Lower leg skin (tissue), 4 donors: ENCODE measurements around the gene SLC43A3. TPM values are rescaled to one million over a fixed set of nuclear protein-coding genes. Genes with fewer than 3 reads are reported as not detected.

ENCODE experiments used
- DNase-seq, 2 donors: peaks; one replicate each; pipeline ENCODE4 v3.0.0-alpha.2; 2019; ENCODE audit warnings: low spot score in 2 of 2
- H3K4me3 ChIP-seq: fragments of 200-600 bp; sonication (generic); 2 replicates; pipeline ENCODE4 v1.5.1; 2017; ENCODE audit warnings: mild to moderate bottlenecking, low read depth; ENCODE audit not compliant: poor library complexity, severe bottlenecking
- CTCF ChIP-seq, 3 donors: fragments of 450-650 bp; IDR thresholded peaks; one replicate each; pipeline ENCODE4 v1.5.1; 2016; ENCODE audit warnings: antibody characterized with exemption in 3 of 3, mild to moderate bottlenecking in 3 of 3, moderate library complexity in 2 of 3
- POLR2A ChIP-seq, 2 donors: fragments of 450-650 bp; IDR thresholded peaks; one replicate each; pipeline ENCODE4 v1.6.1; 2016 to 2017; ENCODE audit warnings: antibody characterized with exemption in 2 of 2, mild to moderate bottlenecking in 1 of 2, moderate library complexity in 1 of 2
- WGBS, 2 donors: methylation state at CpG; one replicate each; pipeline ENCODE4 v1.1.5; 2018; 5-methylcytosine and 5-hydroxymethylcytosine counted together
- intact Hi-C: fragments of 100-400 bp; cut with DNase I; formaldehyde crosslinking; loops from one replicate; pipeline ENCODE4 v1.15.0; 2023; ENCODE audit warnings: low total_unique reads
- total RNA-seq, 4 donors: library from RNA; depleted of rRNA; stranded (reverse); fragments of >200 nt; gene quantifications; one replicate each; pipeline ENCODE4 v1.1.0, GENCODE V29; 2016

The SLC43A3 gene
- total RNA-seq, 4 donors from 2014 or later = 12.4 to 66.4 (median 41.1) TPM

DNA sequence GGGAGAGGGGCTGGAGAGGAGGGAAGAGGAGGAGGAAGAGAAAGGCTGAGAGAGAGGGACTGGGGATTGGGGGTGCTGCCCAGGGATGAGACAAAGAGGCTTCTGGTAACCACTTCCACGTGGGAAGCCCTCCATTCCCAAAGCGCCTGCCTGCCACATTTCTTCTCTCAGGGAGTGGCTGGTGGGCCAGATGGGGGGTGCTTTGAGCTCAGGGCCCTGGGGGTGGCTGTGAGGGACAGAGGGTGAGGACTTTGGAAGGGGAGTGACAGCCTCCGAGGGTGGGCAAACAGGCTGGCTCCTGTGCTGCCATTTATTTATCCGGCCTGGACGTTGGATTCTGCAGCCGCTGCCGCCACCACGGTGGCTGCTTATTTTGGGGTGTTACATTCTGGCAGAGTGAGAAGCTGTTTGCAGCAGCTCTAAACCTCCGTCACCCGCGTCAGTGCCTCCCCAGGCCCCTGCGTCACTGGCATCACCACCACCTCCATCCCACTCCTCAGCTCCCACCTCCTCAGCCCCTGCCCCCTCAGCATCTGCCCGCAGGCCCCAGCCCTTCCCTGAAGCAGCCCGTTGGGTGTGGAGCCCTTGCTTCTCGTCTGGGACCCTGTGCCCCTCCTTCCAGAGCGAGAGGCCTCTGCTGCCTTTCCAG, 35.0 kb upstream of the SLC43A3 start:
- intact Hi-C loops = no loop called here
- TF ChIP-seq CTCF (IDR thresholded peaks at IDR 0.05) (no peak), POLR2A (IDR thresholded peaks at IDR 0.05) (no peak)
- DNase-seq = no peak
- no peak overlapping the region for H3K4me3 ChIP-seq
- 76 to 81% methylated on average over 15 to 16 of the region's 16 CpGs for WGBS, 2 donors

- intact Hi-C loops = no loop called here
- 13 to 17% methylated on average over 25 to 30 of the region's 50 CpGs for WGBS, 2 donors
- H3K4me3 ChIP-seq = peak overlapping the region; percentile 14
- TF ChIP-seq POLR2A (IDR thresholded peaks at IDR 0.05) (no peak), CTCF (IDR thresholded peaks at IDR 0.05) (no peak)
- DNase-seq = no peak
Measured at GRCh38 chr11:57460758-57461749, 34.1 kb upstream of the SLC43A3 start.

DNA sequence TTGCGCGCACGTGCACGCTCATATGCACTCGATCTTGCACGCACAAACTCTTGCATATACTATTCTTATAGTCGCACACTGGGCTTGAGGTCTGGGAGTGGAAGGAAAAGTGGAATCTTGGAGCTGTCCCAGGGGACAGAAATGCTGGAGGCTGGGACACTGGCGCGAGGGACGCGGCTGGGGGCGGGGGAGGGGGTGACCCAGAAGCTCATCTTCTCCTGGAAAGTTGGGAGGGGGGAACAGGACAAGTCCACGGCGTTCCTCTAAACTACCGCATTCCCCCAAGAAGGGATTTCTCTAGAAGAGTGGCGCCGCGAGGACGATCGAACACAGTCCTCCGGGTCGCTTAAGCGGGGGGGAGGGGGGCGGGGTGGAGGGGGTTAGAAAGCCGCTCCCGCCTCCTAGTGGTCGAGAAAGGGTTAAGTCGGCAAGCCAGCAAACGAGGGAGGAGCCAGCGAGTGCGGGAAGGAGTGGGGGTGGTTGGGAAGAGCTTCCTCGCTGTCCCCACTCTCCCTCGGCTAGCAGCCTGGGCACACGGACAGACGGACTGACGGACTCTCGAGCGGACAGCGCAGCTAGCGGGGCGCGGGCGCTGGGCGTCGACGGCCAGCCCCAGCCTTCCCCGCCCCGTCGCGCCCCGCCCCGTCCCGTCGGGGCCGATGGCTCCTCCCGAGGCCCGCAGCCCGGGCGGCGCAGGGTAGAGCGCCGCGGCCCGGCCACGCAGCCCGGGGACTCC, 33.3 kb upstream of the SLC43A3 start, which contains the start of gene RTN4RL2:
Gene RTN4RL2, plus strand, starts transcription at position 507 of the 736 bp plus-strand sequence. CDS start 338 bp downstream, outside the sequence.
- intact Hi-C loops = no loop called here
- no peak for DNase-seq
- TF ChIP-seq POLR2A (IDR thresholded peaks at IDR 0.05) = no peak
- TF ChIP-seq CTCF (IDR thresholded peaks at IDR 0.05) = no peak
- H3K4me3 ChIP-seq = peak within 1 kb of the TSS; percentile 14
- WGBS, 2 donors = 0 to 1% methylated on average over 28 to 34 of the region's 66 CpGs

DNA sequence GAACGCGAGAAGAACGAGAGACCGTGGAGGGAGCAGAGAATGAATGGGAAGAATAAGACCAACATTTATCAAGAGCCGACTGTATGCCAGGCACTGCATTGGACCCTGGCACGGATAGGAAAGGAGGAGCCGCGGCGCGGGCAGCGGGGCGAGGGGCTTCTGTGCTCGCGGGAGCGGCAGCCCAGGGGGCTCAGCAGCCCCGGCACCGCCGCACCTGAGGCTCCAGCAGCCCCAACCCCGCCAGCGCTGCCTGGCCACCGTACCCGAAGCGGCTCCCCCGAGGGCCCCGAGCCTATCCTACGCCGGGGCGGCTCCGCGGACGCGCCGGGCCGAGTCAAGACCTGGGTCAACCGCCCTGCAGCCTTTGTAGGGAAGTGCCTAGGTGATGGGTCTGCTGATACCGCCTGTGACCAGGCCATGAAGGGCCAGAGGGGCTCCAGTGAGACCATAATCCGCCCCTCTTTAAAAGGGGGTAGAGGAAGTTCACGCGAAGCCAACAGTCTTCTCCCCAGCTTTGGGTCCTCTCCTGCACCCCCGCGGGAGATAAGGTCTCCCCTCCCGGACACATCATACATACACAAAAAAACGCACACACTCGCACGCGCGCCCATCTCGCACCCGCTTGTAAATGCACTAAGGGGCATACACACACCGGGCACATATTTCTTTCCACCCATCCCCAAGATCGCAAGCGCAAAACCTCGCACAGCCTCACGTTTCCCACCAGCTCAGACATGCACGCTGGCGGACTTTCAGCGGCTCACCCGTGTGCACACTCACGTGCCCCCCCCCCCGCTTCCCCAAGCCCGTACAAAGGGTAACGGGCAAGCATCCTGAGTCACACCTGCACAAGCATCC, 32.5 kb upstream of the SLC43A3 start:
- no peak for DNase-seq
- intact Hi-C loops = loop anchor here (5.0 to 10.0 kb wide), 2 partner anchors 68 to 115 kb away; no protein-coding TSS in a partner anchor
- 0% methylated on average over 35 to 58 of the region's 62 CpGs for WGBS, 2 donors
- H3K4me3 ChIP-seq = peak overlapping the region; percentile 19
- TF ChIP-seq POLR2A (IDR thresholded peaks at IDR 0.05) = no peak
- TF ChIP-seq CTCF (IDR thresholded peaks at IDR 0.05) = no peak
